Duodenal mucosa (tissue), 2 donors: ENCODE measurements around the gene TOLLIP.

Source experiments
- H3K27ac ChIP-seq: one replicate; pipeline ENCODE4 v1.7.0; 2013; ENCODE audit warnings: low read depth, low read length
- H3K27me3 ChIP-seq, 2 donors: one replicate each; pipeline ENCODE4 v1.7.0; 2013; ENCODE audit warnings: low read length in 2 of 2, control low read depth in 1 of 2; ENCODE audit not compliant: insufficient read depth in 2 of 2, control insufficient read depth in 1 of 2
- H3K36me3 ChIP-seq, 2 donors: one replicate each; pipeline ENCODE4 v1.7.0; 2013; ENCODE audit warnings: low read length in 2 of 2, control low read depth in 1 of 2; ENCODE audit not compliant: insufficient read depth in 2 of 2, control insufficient read depth in 1 of 2
- H3K4me1 ChIP-seq, 2 donors: one replicate each; pipeline ENCODE4 v1.7.0; 2013; ENCODE audit warnings: low read length in 2 of 2, control low read depth in 1 of 2; ENCODE audit not compliant: insufficient read depth in 2 of 2, control insufficient read depth in 1 of 2
- H3K4me3 ChIP-seq, 2 donors: one replicate each; pipeline ENCODE4 v1.7.0; 2013; ENCODE audit warnings: low read length in 2 of 2, low read depth in 1 of 2
- H3K9ac ChIP-seq, 2 donors: one replicate each; pipeline ENCODE4 v1.7.0; 2013; ENCODE audit warnings: low read length in 2 of 2, low read depth in 1 of 2
- H3K9me3 ChIP-seq, 2 donors: one replicate each; pipeline ENCODE4 v1.7.0; 2013; ENCODE audit warnings: low read length in 2 of 2, control low read depth in 1 of 2; ENCODE audit not compliant: control insufficient read depth in 1 of 2

The TOLLIP gene

GRCh38 chr11:1303126-1303821 lies 6.2 kb downstream of the TOLLIP start:
- Histone ChIP-seq H3K36me3 (peaks cover 0 to 6% of the 10 kb centered on the region in 2 donors), H3K27me3 (no peaks in the 10 kb centered on the region), H3K9ac (no peak overlapping the region), H3K4me1 (peaks cover 77 to 80% of the 10 kb centered on the region in 2 donors), H3K4me3 (no peak overlapping the region), H3K27ac (no peak overlapping the region), H3K9me3 (no peaks in the 10 kb centered on the region)

GRCh38 chr11:1302461-1303125 lies 6.8 kb downstream of the TOLLIP start:
- Histone ChIP-seq H3K4me3 (no peak overlapping the region), H3K27ac (no peak overlapping the region), H3K36me3 (peaks cover 0 to 13% of the 10 kb centered on the region in 2 donors), H3K4me1 (peaks cover 77 to 80% of the 10 kb centered on the region in 2 donors), H3K9ac (no peak overlapping the region), H3K9me3 (no peaks in the 10 kb centered on the region), H3K27me3 (no peaks in the 10 kb centered on the region)

GRCh38 chr11:1302041-1302460 lies 7.4 kb downstream of the TOLLIP start:
- no peaks in the 10 kb centered on the region for H3K9me3 ChIP-seq
- peaks cover 77 to 80% of the 10 kb centered on the region in 2 donors for H3K4me1 ChIP-seq
- no peaks in the 10 kb centered on the region for H3K27me3 ChIP-seq
- H3K4me3 ChIP-seq = no peak overlapping the region
- H3K27ac ChIP-seq = no peak overlapping the region
- H3K36me3 ChIP-seq = peaks cover 4 to 13% of the 10 kb centered on the region in 2 donors
- no peak overlapping the region for H3K9ac ChIP-seq

- Histone ChIP-seq H3K9ac (no peak overlapping the region), H3K4me1 (peaks cover 73 to 77% of the 10 kb centered on the region in 2 donors), H3K27me3 (no peaks in the 10 kb centered on the region), H3K4me3 (no peak overlapping the region), H3K27ac (no peak overlapping the region), H3K36me3 (peaks cover 4 to 13% of the 10 kb centered on the region in 2 donors), H3K9me3 (no peaks in the 10 kb centered on the region)
These were observed 8.0 kb downstream of the TOLLIP start for GRCh38 chr11:1301220-1302000.

GRCh38 chr11:1300569-1301187 lies 8.8 kb downstream of the TOLLIP start:
- Histone ChIP-seq H3K36me3 (peaks cover 4 to 13% of the 10 kb centered on the region in 2 donors), H3K27me3 (no peaks in the 10 kb centered on the region), H3K27ac (no peak overlapping the region), H3K4me1 (peaks cover 65 to 70% of the 10 kb centered on the region in 2 donors), H3K4me3 (no peak overlapping the region), H3K9me3 (no peaks in the 10 kb centered on the region), H3K9ac (no peak overlapping the region)

GRCh38 chr11:1300121-1300520 lies 9.3 kb downstream of the TOLLIP start:
- Histone ChIP-seq H3K9ac (no peak overlapping the region), H3K36me3 (peaks cover 9 to 18% of the 10 kb centered on the region in 2 donors), H3K27ac (no peak overlapping the region), H3K4me3 (no peak overlapping the region), H3K9me3 (no peaks in the 10 kb centered on the region), H3K27me3 (no peaks in the 10 kb centered on the region), H3K4me1 (peaks cover 60 to 64% of the 10 kb centered on the region in 2 donors)

- Histone ChIP-seq H3K36me3 (peaks cover 9 to 21% of the 10 kb centered on the region in 2 donors), H3K27ac (no peak overlapping the region)
These were observed 9.8 kb downstream of the TOLLIP start for GRCh38 chr11:1299621-1300020.

GRCh38 chr11:1298695-1299492 lies 10.5 kb downstream of the TOLLIP start:
- H3K27ac ChIP-seq = no peak overlapping the region
- peaks cover 9 to 24% of the 10 kb centered on the region in 2 donors for H3K36me3 ChIP-seq
- peaks cover 50 to 52% of the 10 kb centered on the region in 2 donors for H3K4me1 ChIP-seq
- no peak overlapping the region for H3K9ac ChIP-seq
- H3K9me3 ChIP-seq = no peaks in the 10 kb centered on the region
- H3K27me3 ChIP-seq = no peaks in the 10 kb centered on the region
- peak overlapping the region in 1 of 2 donors; percentile 16 for H3K4me3 ChIP-seq

More at GRCh38 chr11:1299621-1300020, 9.8 kb downstream of the TOLLIP start:
- H3K27me3 ChIP-seq = no peaks in the 10 kb centered on the region
- no peak overlapping the region for H3K9ac ChIP-seq
- H3K9me3 ChIP-seq = no peaks in the 10 kb centered on the region
- H3K4me3 ChIP-seq = no peak overlapping the region
- peaks cover 56 to 59% of the 10 kb centered on the region in 2 donors for H3K4me1 ChIP-seq
